ENCODE data around the gene CCDC91. TPM values are rescaled to one million over a fixed set of nuclear protein-coding genes. Genes with fewer than 3 reads are reported as not detected.

The CCDC91 gene
- total RNA-seq, 1 experiment from 2014 or later = 9.1 TPM

DNA sequence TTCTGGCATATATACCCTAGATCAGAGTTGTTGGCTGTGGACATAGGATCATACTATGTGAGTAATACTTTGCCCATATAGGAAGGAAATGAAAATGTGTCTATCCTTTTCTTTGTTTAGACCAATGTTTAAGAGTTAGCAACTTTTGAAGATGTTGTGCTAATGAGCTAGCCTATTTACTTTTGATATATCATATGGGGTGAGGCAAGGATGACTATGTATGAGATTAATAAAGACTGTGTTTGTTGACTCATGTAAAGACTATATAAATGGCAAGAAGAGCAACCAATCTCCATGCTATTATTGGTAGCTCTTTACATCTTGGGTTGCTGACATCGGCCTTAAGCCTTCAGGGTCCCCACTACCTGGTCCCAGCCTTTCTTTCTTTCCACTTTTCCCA, 289.4 kb downstream of the CCDC91 start:
- in situ Hi-C loops (cut with HindIII; ENCODE audit: low sequenced_read_pairs) = no loop called here
- DNase-seq (ENCODE audit: low spot score) = no peak

DNA sequence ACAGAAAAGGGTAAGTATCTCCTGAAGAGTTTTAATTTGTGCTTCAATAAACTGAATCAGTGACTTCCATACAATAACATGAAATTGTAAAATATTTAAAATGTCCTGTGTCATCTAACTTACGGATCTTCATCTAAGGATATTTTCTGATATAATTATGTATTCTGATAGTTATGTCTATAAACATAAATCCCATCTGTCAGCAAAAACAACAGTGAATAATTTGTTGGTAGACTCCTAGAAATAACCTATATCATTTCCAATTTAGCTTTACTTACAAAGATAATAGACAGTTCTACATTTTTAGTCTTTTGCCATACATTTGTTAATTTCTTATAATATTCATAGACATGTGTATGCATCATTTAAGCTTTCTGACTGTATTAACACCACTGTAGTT, 293.9 kb downstream of the CCDC91 start:
- in situ Hi-C loops (cut with HindIII; ENCODE audit: low sequenced_read_pairs) = no loop called here
- no peak for DNase-seq (ENCODE audit: low spot score)

DNA sequence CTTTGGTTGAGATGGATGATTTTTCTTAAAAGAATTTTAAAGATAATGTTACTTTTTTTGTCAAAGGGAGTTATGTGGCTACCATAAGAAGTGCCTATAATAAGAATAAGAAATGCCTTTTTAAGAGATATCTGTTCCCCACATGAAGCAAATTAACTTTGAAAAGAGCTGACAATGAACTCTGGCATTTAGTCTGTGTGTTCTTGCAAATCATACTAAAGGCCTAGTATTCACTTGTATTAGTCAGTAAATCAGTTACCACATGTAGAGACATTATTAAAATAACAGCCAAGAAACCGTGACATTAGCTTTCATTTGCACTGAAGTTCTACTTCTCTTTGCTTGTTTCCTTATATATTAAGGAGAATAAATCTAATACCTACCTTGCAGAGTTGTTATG, 296.3 kb downstream of the CCDC91 start:
- in situ Hi-C loops (cut with HindIII; ENCODE audit: low sequenced_read_pairs) = no loop called here
- DNase-seq (ENCODE audit: low spot score) = no peak

DNA sequence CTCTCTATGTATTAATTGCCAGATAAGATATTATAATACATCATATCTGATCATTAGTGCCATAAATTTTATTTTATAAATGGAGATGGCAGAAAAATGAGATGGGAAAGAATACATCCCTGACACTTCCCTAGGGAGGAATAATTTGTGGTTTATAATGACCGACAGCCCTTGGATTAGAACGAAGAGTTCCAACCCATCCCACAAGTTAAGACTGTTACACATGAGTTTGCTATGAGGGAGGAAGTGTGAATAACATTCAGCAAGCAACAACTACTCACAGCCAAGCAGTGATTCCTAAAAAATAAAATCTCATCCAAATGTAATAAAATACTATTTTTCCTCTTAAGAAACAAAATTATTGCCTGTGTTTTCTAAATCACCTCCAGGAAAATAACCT, 299.0 kb downstream of the CCDC91 start:
- in situ Hi-C loops (cut with HindIII; ENCODE audit: low sequenced_read_pairs) = no loop called here
- no peak for DNase-seq (ENCODE audit: low spot score)

DNA sequence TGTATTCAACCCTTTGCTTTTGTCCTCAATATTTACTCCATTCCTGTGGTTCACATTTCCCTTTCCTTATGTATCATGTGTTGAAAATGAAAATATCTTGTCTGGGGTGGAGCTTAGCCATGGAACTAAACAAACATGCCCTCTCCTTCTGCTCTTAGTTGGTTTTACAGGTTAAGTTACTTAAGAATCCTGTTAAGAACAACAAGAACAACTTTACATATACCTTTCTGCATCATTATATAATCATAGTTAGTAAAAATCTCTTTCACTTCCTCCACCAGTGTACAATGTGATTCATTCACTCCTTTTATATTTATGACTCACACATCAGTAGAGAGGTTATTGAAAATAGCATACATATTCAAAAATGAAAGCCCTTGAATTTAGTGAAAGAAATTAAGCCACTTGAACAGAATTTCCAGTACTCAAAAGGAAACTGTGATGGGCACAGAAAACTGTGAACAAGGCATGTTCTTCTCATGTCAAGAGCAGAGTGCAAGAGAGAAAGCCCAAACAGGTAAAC, 307.7 kb downstream of the CCDC91 start:
- in situ Hi-C loops (cut with HindIII; ENCODE audit: low sequenced_read_pairs) = no loop called here
- no peak for DNase-seq (ENCODE audit: low spot score)

DNA sequence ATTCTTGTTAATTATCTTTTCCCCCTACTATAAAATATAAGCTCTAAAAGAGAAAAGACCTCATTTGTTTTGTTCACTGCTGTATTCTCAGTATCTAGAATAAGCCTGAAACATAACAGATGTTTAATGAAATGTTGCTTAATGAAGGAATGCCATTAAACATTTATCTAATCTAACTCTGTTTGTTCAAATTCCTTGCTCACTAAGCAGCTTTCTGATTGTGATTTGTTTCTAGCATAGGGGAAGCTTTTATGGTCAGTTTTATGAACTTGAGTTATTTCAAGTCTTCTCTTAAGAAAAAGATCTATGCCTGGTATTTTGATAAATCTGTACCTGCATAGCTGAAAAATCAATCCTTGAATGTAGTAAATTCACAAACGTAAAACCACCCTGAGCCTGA, 308.6 kb downstream of the CCDC91 start:
- in situ Hi-C loops (cut with HindIII; ENCODE audit: low sequenced_read_pairs) = no loop called here
- no peak for DNase-seq (ENCODE audit: low spot score)

DNA sequence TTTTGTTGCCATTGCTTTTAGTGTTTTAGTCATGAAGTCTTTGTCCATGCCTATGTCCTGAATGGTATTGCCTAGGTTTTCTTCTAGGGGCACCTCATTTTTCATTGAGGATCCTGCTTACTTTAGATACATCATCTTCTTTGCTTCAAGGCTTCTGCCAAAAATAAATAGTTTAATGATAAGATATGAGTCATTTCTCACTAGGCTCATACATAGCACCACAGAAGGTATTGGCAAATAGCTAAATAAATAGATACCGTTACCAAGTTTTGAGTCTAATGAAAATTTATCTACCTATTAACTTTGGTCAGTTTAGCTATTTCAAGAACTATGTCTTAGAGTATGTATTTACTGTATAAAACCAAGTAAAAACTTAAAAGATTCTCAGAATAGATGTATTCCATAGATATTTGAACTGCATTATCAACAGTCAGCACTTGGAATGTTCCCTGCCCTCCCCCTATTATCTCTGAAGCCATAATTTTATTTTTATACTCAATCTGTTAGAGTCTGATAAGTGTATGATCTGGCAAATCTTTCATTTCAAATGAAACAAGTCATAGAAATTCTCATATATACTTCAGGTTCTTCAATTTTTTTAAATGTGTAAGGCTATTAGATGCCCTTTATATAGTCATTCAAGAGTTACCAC, 310.2 kb downstream of the CCDC91 start:
- in situ Hi-C loops (cut with HindIII; ENCODE audit: low sequenced_read_pairs) = no loop called here
- DNase-seq (ENCODE audit: low spot score) = no peak

DNA sequence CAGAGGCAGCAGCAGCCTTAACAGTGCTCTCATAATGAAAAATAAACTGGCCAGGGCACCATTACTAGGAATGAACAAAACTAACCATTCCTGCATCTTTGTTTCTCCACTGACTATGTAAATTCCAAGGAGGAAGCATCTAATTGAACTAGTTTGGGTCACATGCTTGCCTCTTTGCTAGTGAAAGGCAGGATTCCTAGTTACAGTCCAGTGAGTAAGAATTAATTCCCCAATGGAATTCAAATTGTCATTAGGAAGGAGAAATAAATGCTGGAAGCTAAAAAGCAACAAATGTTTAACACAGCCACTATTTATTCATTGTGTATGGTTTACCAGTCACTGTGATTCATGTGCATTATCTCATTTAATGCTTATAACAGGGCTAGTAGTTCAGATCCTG, 316.0 kb downstream of the CCDC91 start:
- in situ Hi-C loops (cut with HindIII; ENCODE audit: low sequenced_read_pairs) = no loop called here
- no peak for DNase-seq (ENCODE audit: low spot score)

DNA sequence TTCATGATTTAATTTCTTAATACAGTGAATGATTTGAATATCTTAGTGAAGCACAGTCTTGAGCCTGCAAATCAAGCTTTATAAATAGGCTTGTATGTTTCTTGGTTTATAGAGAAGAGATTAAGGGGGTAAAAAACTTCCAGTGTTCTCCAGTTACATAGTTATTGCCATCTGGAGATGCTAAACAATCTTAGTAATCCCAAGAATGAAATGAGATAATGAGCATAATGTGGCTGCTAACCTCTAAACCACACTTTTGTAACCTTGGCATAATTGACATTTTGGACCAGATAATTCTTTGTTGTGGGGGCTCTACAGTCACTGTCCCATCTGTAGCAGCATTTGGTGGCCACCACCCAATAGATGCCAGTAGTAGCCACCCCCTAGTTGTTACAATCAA, 316.8 kb downstream of the CCDC91 start:
- in situ Hi-C loops (cut with HindIII; ENCODE audit: low sequenced_read_pairs) = no loop called here
- no peak for DNase-seq (ENCODE audit: low spot score)

DNA sequence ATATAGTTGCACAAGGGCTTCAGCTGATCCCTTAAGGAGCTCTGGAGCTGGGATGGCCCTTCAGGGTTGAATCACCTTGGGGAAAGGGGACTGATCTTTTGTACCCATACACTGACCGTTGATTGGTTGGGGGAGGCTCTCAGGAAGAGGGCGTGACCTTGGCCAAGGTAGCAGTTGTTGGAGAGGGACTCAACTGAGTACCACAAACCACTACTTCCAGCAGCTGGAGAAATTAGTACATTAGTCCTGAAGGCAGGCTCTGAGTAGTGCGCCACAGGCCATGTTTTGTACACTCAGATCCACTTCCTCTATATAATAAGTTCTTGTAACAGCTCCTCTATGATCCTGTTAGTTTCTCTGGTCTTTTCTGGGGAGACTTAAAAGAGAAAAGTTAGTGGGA, 317.6 kb downstream of the CCDC91 start:
- in situ Hi-C loops (cut with HindIII; ENCODE audit: low sequenced_read_pairs) = no loop called here
- DNase-seq (ENCODE audit: low spot score) = no peak

DNA sequence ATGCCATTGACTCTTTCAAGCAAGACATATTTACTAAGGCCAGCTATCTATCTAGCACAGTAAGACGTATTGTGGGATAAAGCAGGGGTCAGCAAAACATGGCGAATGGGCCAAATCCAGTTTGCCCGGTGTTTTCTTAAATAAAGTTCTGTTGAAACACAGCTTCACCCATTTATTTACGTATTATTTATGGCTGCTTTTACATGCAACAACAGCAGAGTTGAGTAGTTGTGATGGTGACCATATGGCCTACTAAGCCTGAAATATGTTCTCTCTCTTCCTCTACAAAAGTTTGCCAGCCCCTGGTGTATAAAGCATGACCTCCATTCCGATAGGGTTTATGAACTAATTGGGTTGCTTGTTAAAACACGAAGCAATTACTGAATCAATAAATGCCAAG, 322.1 kb downstream of the CCDC91 start:
- in situ Hi-C loops (cut with HindIII; ENCODE audit: low sequenced_read_pairs) = no loop called here
- DNase-seq (ENCODE audit: low spot score) = no peak

DNA sequence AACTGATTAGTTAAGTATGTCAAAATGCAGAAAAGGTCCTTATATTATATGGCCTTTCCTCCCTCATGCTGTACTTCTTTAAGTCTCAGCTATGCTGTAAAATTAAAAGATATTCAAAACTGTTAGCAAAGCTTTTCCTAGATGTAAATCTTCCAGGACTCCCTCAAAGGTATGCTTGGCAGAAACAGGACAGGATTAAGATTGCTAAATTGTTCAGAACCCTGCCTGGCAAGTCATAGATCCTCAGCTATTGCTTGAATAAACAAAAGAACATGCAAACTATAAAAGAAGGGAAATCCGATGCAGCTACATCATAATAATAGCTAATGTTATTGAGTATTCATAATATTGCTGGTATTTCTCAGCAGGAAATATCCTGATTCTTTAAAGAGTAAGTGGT, 322.6 kb downstream of the CCDC91 start:
- in situ Hi-C loops (cut with HindIII; ENCODE audit: low sequenced_read_pairs) = no loop called here
- no peak for DNase-seq (ENCODE audit: low spot score)

DNA sequence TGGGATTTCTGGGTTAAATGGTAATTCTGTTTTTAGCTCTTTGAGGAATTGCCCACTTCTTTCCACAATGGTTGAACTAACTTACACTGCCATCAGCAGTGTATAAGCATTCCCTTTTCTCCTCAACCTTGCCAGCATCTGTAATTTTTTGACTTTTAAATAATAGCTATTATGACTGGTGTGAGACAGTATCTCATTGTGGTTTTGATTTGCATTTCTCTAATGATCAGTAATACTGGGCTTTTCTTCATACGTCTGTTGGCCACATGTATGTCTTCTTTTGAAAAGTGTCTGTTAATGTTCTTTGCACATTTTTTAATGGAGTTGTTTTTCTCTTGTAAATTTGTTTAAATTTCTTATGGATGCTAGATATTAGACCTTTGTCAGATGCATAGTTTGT, 323.7 kb downstream of the CCDC91 start:
- no peak for DNase-seq (ENCODE audit: low spot score)
- in situ Hi-C loops (cut with HindIII; ENCODE audit: low sequenced_read_pairs) = no loop called here

DNA sequence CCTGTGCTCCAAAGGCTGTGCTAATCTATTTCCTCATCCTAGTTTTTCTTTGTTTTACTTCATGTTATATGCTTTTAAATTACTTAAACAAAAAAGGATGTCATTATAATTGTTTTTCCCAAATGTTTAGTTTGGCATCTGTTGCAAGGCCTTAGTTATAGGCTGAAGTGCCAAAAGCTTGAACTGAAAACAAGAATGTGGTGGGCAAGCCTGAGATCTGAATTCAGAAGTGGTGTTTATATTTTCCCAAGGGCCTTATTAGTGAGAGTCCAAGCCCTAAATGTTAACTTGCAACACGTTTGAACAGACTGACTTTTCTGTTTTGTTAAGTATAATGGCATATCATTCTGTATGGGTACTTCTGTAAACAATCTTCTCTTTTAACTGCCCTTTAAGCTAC, 326.8 kb downstream of the CCDC91 start:
- in situ Hi-C loops (cut with HindIII; ENCODE audit: low sequenced_read_pairs) = no loop called here
- no peak for DNase-seq (ENCODE audit: low spot score)

DNA sequence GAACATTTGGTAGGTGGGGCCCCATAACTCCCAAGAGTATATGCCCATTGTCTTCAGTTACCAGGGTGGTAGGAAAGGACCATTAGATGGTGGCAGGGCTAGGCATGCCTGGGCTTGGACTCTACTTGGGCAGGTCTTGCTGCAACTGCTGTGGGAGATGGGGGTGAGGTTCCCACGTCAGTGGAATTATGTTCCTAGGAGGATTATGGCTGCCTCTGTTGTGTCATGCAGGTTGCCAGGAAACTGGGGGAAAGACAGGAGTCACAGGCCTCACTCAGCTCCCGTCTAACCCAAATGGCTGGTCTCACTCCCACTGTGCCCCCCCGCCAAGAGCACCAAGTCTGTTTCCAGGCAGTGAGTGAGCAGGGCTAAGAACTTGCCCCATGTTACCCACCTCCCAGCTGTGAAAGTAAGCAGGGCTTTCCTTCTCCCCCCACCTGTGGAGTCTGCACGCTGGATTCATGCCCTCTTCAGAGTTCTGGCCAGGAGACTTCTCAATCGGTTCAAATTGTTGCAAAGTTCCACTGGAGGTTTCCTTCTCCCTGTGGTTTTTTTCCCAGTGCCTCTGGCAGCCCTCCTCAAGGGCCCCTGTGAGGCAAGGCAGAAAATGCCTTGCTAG, 337.5 kb downstream of the CCDC91 start:
- in situ Hi-C loops (cut with HindIII; ENCODE audit: low sequenced_read_pairs) = no loop called here
- no peak for DNase-seq (ENCODE audit: low spot score)

DNA sequence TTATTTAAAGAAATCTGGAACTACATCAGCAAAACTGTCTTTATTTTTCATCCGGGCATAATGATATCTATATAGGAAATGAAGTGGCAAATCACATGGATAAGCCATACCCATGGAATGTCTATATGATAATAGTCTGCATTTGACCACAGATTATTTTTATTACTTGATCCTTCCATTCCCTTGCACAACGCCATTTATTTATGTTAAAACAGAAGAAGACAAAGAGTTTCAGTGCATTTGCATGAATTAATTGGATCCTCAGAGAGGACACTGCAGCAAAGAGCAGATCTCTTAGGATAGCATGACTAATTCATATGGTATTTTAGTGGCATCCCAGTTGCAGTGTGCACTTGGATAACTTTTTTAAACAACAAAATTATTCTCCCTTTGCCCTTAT, 345.0 kb downstream of the CCDC91 start:
- DNase-seq (ENCODE audit: low spot score) = no peak
- in situ Hi-C loops (cut with HindIII; ENCODE audit: low sequenced_read_pairs) = no loop called here

DNA sequence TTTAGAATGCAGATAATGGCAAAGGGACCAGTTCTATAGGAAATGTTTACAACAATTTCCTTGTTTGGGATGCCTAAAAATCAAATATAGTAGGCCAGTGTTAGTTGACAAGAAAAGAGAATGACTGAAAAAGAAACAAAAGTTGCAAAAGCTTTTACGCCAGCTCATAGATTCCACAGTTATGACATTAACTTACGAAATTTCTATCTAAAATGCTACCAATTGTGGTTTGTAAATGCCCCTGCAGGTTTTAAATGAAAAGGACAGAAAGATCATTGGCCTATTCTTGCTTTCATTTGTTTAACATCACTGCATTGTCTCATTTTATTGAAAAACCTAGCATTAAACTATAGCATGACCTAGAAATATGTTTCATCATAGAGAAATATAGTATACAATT, 345.8 kb downstream of the CCDC91 start:
- in situ Hi-C loops (cut with HindIII; ENCODE audit: low sequenced_read_pairs) = no loop called here
- DNase-seq (ENCODE audit: low spot score) = no peak

DNA sequence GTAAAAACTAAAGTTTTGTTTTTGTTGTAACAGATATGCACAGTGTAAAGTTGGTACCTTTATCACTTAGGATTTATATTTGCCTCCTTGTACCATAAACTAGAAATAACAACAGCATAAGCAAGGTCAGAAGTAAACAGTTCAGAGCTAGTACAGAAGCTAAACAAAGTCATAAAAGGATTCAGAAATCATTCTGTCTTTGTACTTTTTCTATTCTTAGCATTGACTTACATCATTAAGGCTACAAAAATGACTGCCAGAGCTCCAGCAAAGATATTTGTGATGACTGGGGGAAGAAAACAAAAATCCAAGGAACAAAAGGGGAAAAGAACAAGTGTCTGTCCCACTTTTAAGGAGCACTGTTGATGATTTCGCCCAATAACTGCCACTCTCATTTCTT, 347.2 kb downstream of the CCDC91 start:
- in situ Hi-C loops (cut with HindIII; ENCODE audit: low sequenced_read_pairs) = no loop called here
- no peak for DNase-seq (ENCODE audit: low spot score)

DNA sequence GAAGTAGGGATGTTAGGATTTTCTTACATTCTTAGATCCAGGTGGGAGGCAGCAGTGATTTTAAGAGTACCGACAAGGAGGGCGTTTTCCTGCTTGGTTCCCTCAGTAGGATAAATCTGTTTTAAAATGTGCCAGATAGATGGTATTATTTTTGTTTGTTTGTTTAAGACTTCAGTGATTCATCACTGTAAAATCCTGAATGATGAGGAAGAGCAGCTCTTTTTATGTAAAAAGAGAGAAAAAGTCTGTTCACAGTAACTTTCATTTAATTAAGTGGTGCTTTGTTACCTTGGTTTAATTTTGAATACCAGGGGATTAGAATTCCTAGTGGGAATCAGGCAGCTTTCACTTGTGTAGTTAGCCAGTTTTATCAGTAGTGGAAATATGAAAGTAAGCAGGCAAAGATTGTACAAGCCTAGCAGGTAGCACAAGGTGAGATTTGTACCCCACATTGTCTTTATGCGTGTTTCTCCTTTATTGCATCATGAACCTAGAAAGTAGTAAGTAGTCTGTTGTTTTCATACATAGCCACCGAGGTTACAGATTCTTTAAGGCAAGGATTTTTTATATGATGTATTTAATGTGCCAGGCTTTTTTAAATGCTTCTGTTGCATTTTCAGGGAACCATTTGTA, 349.6 kb downstream of the CCDC91 start:
- DNase-seq (ENCODE audit: low spot score) = no peak

DNA sequence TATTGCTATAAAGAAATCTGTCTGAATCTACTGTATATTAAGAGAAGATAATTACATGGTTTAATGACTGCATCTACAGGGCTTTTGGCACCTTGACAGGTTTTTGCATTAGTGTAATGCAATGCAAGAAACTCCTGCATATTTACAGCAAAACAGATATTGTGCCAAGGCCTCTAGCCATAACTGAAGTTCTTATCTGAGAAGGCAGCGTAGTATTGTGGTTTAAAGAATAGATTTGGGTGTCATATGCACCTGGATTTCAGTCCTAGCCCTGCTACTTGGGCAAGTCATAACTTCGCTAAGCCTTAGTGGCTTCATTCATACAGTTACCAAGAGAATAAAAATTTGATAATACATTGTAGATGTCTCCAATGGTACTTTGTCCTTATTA, 350.1 kb downstream of the CCDC91 start:
- DNase-seq (ENCODE audit: low spot score) = no peak
- in situ Hi-C loops (cut with HindIII; ENCODE audit: low sequenced_read_pairs) = no loop called here

More for the DNA sequence above, 349.6 kb downstream of the CCDC91 start:
- in situ Hi-C loops (cut with HindIII; ENCODE audit: low sequenced_read_pairs) = no loop called here

All from G401 (cell line).